ENCODE measurements around the gene TWF2.

The TWF2 gene

DNA sequence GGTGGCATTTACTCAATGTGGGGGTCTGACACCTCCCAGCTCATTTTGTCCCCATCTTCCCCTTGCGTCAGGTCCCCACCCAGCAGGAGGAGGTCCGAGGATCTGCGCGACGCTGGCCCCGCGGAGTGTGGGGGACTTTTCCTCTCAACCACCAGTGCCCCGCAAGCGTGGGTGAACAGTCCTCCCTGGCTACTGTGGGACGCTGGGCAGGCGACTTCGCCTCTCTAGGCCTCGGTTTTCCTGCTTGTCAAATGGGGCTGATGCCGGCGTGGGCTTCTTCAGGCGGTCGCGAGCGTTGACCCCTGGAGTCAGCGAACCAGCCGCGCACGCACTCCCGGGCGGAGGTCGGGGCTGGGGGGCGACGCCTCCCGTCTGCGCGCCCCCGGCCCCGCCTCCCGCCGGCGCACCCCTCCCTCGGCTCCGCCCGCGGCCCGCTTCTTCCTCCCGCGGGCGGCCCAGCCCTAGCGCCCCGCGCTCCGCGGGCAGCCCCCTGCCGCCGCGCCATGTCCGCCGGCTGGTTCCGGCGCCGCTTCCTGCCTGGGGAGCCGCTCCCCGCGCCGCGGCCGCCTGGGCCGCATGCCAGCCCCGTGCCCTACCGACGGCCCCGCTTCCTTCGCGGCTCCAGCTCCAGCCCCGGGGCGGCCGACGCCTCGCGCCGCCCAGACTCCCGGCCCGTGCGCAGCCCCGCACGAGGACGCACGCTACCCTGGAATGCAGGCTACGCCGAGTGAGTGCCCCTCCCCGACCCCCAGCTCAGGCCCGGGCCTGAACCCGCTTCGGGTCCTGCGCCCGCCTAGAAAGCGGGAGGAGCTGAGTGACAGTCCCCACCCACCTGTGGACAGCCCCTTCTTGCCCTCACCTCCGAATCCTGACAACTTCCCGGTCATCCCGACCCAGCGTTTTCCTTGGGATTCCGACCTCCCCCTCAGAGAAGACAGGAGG, 6.6 kb upstream of the TWF2 start, which contains the start of gene PPM1M:
Gene PPM1M, plus strand, starts transcription at position 438 of the 942 bp plus-strand sequence. Its CDS starts 66 bp downstream, at position 504.
- TF ChIP-seq, protein P1, sequence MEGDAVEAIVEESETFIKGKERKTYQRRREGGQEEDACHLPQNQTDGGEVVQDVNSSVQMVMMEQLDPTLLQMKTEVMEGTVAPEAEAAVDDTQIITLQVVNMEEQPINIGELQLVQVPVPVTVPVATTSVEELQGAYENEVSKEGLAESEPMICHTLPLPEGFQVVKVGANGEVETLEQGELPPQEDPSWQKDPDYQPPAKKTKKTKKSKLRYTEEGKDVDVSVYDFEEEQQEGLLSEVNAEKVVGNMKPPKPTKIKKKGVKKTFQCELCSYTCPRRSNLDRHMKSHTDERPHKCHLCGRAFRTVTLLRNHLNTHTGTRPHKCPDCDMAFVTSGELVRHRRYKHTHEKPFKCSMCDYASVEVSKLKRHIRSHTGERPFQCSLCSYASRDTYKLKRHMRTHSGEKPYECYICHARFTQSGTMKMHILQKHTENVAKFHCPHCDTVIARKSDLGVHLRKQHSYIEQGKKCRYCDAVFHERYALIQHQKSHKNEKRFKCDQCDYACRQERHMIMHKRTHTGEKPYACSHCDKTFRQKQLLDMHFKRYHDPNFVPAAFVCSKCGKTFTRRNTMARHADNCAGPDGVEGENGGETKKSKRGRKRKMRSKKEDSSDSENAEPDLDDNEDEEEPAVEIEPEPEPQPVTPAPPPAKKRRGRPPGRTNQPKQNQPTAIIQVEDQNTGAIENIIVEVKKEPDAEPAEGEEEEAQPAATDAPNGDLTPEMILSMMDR (IDR thresholded peaks at IDR 0.05; ENCODE audit: extremely low read depth, insufficient read depth, missing control alignments): no peak
- peak; percentile 88 for DNase-seq (ENCODE audit: low spot score)
- in situ Hi-C loops (cut with MboI; ENCODE audit: low pct_unique_long_range_greater_than_20kb, low sequenced_read_pairs, unreplicated experiment): no loop called here

DNA sequence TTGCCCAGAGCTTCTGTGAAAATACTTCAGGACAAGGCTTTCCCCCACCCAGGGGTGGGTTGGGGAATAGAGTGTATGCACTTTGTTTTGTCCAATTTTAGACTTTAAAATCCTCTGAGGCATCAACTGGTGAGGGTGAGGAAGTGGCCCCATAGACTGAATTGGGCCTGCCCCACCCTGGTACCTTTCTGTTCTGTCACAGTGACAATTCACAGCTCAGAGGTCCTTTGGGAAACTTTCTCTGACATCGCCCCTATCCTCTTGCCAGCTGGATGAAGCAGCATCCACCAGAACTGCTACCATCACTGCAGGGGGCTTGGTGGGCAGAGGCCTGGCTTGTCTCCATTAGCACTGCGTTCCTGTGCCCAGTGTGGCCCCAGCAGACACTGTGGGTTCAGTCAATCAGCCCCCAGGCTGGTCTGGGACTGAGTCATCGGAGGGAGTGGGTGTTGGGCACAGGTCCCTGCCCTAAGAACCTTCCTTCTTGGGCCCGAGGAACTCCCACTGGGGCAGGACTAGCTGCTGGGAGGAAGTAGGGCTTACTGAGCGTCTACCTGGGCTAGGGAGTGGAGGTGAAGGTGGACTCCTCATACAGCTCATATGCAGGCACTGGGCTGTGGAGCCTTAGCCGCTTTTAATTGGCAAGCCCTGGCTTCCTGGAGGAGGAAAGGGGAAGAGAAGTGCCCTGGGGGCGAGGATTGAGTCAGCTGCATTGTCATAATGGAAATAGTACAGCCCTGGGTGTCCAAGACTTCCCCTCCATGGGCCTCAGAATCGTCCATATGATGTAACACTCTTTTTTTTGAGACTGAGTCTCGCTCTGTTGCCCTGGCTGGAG, 5.1 kb upstream of the TWF2 start:
- DNase-seq (ENCODE audit: low spot score): peak; percentile 89
- TF ChIP-seq, protein P1 (IDR thresholded peaks at IDR 0.05; ENCODE audit: extremely low read depth, insufficient read depth, missing control alignments): no peak
- in situ Hi-C loops (cut with MboI; ENCODE audit: low pct_unique_long_range_greater_than_20kb, low sequenced_read_pairs, unreplicated experiment): no loop called here

DNA sequence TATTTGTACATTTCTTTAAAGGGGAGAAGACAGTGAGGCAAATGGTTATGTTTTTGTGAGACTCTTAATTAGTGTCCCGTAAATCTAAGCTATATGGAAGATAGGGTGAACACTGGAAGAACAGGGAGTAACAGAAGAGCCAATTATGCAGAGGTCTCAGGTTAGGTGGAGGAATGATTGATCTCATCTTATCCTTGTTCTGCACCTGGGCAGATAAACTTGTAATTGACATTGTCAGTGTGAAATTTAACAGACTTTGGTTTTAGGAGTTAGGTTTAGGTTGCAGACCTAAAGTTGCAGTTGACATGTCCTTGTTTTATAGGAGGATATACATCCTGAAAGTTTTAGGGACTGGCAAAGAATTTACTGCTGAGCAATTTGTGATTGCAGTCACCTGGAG, 3.1 kb upstream of the TWF2 start:
- no peak for DNase-seq (ENCODE audit: low spot score)
- TF ChIP-seq, protein P1 (IDR thresholded peaks at IDR 0.05; ENCODE audit: extremely low read depth, insufficient read depth, missing control alignments): no peak
- in situ Hi-C loops (cut with MboI; ENCODE audit: low pct_unique_long_range_greater_than_20kb, low sequenced_read_pairs, unreplicated experiment): no loop called here

DNA sequence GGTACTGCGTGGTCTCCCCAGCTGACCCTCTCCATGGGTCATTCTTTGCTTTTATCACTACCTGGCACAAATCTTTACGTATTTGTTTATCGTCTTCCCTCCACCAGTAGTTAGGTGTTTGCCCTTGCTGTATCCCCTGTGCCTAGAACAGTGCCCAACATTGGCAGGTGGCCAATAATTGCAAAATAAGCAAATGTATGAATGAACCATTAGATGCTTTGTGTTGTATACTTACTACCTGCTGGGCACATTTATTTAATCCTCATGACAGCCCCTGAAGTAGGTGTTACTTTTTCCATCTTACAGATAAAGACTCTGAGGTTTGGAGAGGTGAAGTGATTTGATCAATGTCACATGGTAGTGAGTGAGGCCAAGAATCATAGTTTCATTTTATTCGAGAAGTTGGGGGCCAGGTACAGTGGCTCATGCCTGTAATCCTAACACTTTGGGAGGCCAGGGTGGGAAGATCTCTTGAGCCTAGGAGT, 2.0 kb upstream of the TWF2 start:
- no peak for DNase-seq (ENCODE audit: low spot score)
- TF ChIP-seq, protein P1 (IDR thresholded peaks at IDR 0.05; ENCODE audit: extremely low read depth, insufficient read depth, missing control alignments): no peak
- in situ Hi-C loops (cut with MboI; ENCODE audit: low pct_unique_long_range_greater_than_20kb, low sequenced_read_pairs, unreplicated experiment): no loop called here

DNA sequence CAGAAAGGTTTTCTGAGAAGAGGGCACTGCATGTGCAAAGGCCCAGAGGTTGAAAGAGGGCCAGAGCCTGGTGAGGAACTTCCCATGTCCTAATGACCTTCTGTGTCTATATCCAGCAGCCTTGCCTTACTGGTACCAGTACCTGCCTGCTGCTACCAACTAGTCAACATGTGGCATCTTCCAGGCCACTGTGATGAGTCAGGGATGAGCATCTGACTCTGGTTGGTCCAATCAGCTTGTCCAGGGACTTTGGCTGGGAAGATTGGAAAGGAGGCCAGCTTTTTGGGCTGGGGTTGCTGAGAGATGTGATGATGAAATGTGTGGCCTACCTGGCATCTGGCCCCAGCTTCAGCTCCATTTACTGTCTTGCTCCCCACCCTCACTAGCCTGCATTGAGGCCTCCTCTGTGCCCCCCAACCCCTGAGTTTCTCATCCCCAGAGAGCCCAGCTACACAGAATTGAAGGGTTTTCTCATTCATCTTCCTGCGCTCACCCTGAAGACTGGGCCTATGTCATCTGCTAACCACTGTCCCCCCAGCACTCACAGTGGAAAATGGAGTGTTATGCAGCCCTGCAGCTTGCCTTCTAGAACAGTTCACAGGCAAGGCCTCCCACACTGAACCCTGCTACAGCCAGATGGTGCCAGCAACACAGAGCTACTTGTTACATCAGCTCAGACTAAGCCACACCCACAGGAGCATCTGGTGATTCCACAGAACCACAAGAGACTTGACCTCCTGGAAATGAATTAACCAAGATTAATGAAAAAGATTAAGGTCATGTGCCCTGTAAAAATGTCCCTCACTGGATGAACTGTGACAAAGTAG, 1.3 kb upstream of the TWF2 start:
- in situ Hi-C loops (cut with MboI; ENCODE audit: low pct_unique_long_range_greater_than_20kb, low sequenced_read_pairs, unreplicated experiment): no loop called here
- TF ChIP-seq, protein P1 (IDR thresholded peaks at IDR 0.05; ENCODE audit: extremely low read depth, insufficient read depth, missing control alignments): peak; percentile 18
- no peak for DNase-seq (ENCODE audit: low spot score)
